Nephron progenitor cell (in vitro differentiated cells): Measurements from ENCODE around the gene DNAJB1.

Experiments
- DNase-seq: peaks from one replicate; pipeline ENCODE4 v3.0.0; 2021
- H3K27ac Mint-ChIP-seq: 2 replicates; pipeline ENCODE4 v1.8.0; 2021; ENCODE audit warnings: mild to moderate bottlenecking, moderate library complexity, mixed read lengths
- H3K27me3 Mint-ChIP-seq: 2 replicates; pipeline ENCODE4 v1.8.0; 2021; ENCODE audit warnings: mild to moderate bottlenecking, low read depth, mixed read lengths; ENCODE audit not compliant: poor library complexity
- H3K36me3 Mint-ChIP-seq: 2 replicates; pipeline ENCODE4 v1.8.0; 2021; ENCODE audit warnings: low read depth, mixed read lengths
- H3K4me1 Mint-ChIP-seq: 2 replicates; pipeline ENCODE4 v1.8.0; 2021; ENCODE audit warnings: mixed read lengths
- H3K4me3 Mint-ChIP-seq: 2 replicates; pipeline ENCODE4 v1.8.0; 2021; ENCODE audit warnings: mild to moderate bottlenecking, moderate library complexity, mixed read lengths
- H3K9me3 Mint-ChIP-seq: 2 replicates; pipeline ENCODE4 v1.8.0; 2021; ENCODE audit warnings: mild to moderate bottlenecking, moderate library complexity, mixed read lengths
- TF ChIP-seq, protein P1 (sequence below): fragments of 200-600 bp; sonication (generic); IDR thresholded peaks from 2 replicates; pipeline ENCODE4 v1.5.0; 2021; ENCODE audit warnings: antibody characterized with exemption

Gene DNAJB1

GRCh38 chr19:14514215-14514863 lies 3.9 kb downstream of the DNAJB1 start:
- Mint-ChIP-seq H3K36me3 (peaks cover 35% of the 10 kb centered on the region), H3K27ac (peak overlapping the region; percentile 36), H3K27me3 (peaks cover 3% of the 10 kb centered on the region), H3K4me1 (peaks cover 68% of the 10 kb centered on the region), H3K9me3 (no peaks in the 10 kb centered on the region), H3K4me3 (peak overlapping the region; percentile 93)
- TF ChIP-seq, protein P1, sequence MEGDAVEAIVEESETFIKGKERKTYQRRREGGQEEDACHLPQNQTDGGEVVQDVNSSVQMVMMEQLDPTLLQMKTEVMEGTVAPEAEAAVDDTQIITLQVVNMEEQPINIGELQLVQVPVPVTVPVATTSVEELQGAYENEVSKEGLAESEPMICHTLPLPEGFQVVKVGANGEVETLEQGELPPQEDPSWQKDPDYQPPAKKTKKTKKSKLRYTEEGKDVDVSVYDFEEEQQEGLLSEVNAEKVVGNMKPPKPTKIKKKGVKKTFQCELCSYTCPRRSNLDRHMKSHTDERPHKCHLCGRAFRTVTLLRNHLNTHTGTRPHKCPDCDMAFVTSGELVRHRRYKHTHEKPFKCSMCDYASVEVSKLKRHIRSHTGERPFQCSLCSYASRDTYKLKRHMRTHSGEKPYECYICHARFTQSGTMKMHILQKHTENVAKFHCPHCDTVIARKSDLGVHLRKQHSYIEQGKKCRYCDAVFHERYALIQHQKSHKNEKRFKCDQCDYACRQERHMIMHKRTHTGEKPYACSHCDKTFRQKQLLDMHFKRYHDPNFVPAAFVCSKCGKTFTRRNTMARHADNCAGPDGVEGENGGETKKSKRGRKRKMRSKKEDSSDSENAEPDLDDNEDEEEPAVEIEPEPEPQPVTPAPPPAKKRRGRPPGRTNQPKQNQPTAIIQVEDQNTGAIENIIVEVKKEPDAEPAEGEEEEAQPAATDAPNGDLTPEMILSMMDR, result no peak
- DNase-seq, result no peak

GRCh38 chr19:14512406-14512961 lies 5.7 kb downstream of the DNAJB1 start:
- Mint-ChIP-seq H3K27ac (peak overlapping the region; percentile 95), H3K36me3 (peaks cover 35% of the 10 kb centered on the region), H3K4me1 (peaks cover 69% of the 10 kb centered on the region), H3K27me3 (peaks cover 2% of the 10 kb centered on the region), H3K9me3 (no peaks in the 10 kb centered on the region), H3K4me3 (no peak overlapping the region)
- DNase-seq, result no peak
- TF ChIP-seq, protein P1, result no peak

- Mint-ChIP-seq H3K36me3 (peaks cover 29% of the 10 kb centered on the region), H3K4me3 (no peak overlapping the region), H3K4me1 (peaks cover 65% of the 10 kb centered on the region), H3K9me3 (no peaks in the 10 kb centered on the region), H3K27me3 (peaks cover 2% of the 10 kb centered on the region), H3K27ac (peak overlapping the region; percentile 79)
- DNase-seq, result no peak
- TF ChIP-seq, protein P1, result no peak
Measured at GRCh38 chr19:14511229-14511593, 7.0 kb downstream of the DNAJB1 start.

- H3K4me3 Mint-ChIP-seq, result no peak overlapping the region
Measured at GRCh38 chr19:14510311-14511228, 7.6 kb downstream of the DNAJB1 start.

DNA sequence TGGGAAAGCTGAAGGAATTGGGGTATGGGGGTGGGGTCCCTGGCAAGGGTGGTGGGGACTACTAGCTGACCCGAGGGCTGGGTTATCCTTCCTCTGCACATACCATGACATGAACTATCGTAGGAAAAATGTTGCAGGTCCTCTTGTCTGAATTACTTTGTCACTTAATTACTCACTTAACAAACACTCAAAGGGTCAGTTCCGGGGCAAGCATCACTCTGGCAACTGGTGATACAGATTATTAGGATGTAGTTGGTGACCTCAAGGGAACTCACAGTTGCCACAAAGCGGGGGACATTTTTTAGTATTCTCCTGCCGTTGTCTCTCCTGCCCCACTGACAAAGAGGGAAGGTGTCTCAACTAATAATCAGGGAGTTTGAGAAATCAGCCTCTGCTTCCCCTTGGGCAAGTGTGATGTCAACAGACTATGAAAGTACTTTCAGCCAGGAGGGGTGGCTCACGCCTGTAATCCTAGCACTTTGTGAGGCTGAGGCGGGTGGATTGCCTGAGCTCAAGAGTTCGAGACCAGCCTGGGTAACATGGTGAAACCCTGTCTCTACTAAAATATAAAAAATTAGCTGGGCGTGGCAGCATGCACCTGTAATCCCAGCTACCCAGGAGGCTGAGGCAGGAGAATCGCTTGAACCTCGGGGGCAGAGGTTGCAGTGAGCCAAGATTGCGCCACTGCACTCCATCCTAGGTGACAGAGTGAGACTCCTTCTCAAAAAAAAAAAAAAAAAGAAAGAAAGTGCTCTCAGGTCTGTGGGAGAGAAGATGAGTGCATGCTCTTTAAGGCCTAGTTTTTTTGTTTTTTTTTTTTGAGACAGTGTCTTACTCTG lies 10.3 kb downstream of the DNAJB1 start:
- H3K36me3 Mint-ChIP-seq, result peaks cover 3% of the 10 kb centered on the region
- TF ChIP-seq, protein P1, result no peak
- no peak for DNase-seq
- H3K27me3 Mint-ChIP-seq, result peaks cover 14% of the 10 kb centered on the region
- H3K9me3 Mint-ChIP-seq, result no peaks in the 10 kb centered on the region
- H3K4me1 Mint-ChIP-seq, result peaks cover 55% of the 10 kb centered on the region
- no peak overlapping the region for H3K4me3 Mint-ChIP-seq
- peak overlapping the region; percentile 77 for H3K27ac Mint-ChIP-seq

More at GRCh38 chr19:14510311-14511228, 7.6 kb downstream of the DNAJB1 start:
- Mint-ChIP-seq H3K36me3 (peaks cover 22% of the 10 kb centered on the region), H3K4me1 (peaks cover 65% of the 10 kb centered on the region), H3K27ac (peak overlapping the region; percentile 93), H3K9me3 (no peaks in the 10 kb centered on the region), H3K27me3 (peaks cover 2% of the 10 kb centered on the region)
- TF ChIP-seq, protein P1, result no peak
- no peak for DNase-seq
